ENCODE data around the gene GIMAP5. TPM values are rescaled to one million over a fixed set of nuclear protein-coding genes. Genes with fewer than 3 reads are reported as not detected.

The GIMAP5 gene
- total RNA-seq, 1 experiment from 2014 or later = not detected

GRCh38 chr7:150746921-150747320 is 9.7 kb downstream of the GIMAP5 start:
- Histone ChIP-seq H2BK120ac (ENCODE audit: low read depth, low read length, poor library complexity, severe bottlenecking) (no peak overlapping the region), H3K79me1 (ENCODE audit: insufficient read depth, low read depth, low read length, poor library complexity, severe bottlenecking) (no peaks in the 10 kb centered on the region), H4K5ac (ENCODE audit: insufficient read length, low read depth, low read length) (no peak overlapping the region), H2BK15ac (ENCODE audit: low read depth, low read length) (no peak overlapping the region), H2AK5ac (ENCODE audit: insufficient read length, low read length) (no peak overlapping the region), H4K91ac (ENCODE audit: insufficient read length, low read depth, low read length) (no peak overlapping the region), H2BK5ac (ENCODE audit: insufficient read length, low read length) (no peak overlapping the region), H3K9ac (ENCODE audit: extremely low read depth, insufficient read length, low read length) (no peak overlapping the region), H3K4ac (ENCODE audit: low read depth, low read length) (no peak overlapping the region), H3K27me3 (ENCODE audit: insufficient read depth, low read length) (peaks cover 46% of the 10 kb centered on the region), H3K9me3 (ENCODE audit: control insufficient read depth, low read depth, low read length) (no peaks in the 10 kb centered on the region), H3K14ac (ENCODE audit: insufficient read depth, low read length) (no peak overlapping the region; the same call in 1 of the 2 replicates), H3K23ac (ENCODE audit: insufficient read length, low read depth, low read length) (no peak overlapping the region), H2AFZ (ENCODE audit: low read length) (no peak overlapping the region), H4K8ac (replicated peaks; ENCODE audit: insufficient read length, low read depth, low read length) (no peak overlapping the region), H2BK20ac (ENCODE audit: low read depth, low read length, poor library complexity, severe bottlenecking) (no peak overlapping the region), H2BK12ac (ENCODE audit: insufficient read length, low read depth, low read length) (no peak overlapping the region), H3K27ac (ENCODE audit: insufficient read length, low read depth, low read length) (no peak overlapping the region), H3K18ac (ENCODE audit: insufficient read length, low read depth, low read length) (no peak overlapping the region), H3K23me2 (ENCODE audit: insufficient read length, low read depth, low read length, poor library complexity, severe bottlenecking) (no peaks in the 10 kb centered on the region), H3T11ph (ENCODE audit: low read length) (no peak overlapping the region), H4K20me1 (ENCODE audit: control insufficient read depth, insufficient read depth, insufficient read length) (no peaks in the 10 kb centered on the region), H3K56ac (ENCODE audit: insufficient read length, low read depth, low read length) (no peak overlapping the region), H3K79me2 (ENCODE audit: insufficient read depth, low read length) (no peaks in the 10 kb centered on the region), H3K4me2 (ENCODE audit: insufficient read depth, insufficient read length, low read length) (no peak overlapping the region), H3K4me1 (ENCODE audit: insufficient read depth, low read length) (no peaks in the 10 kb centered on the region)
- H3K27me3 Mint-ChIP-seq (ENCODE audit: low read depth) = peaks cover 97% of the 10 kb centered on the region
- WGBS (ENCODE audit: extremely low coverage, insufficient read length, low lambda C conversion rate) = no CpG with 5 or more reads among the region's 6 CpGs
- H3K36me3 Mint-ChIP-seq (ENCODE audit: insufficient read depth in 1 of 3, low read depth in 3 of 3) = no peaks in the 10 kb centered on the region
- no peak overlapping the region for H3K4me3 Mint-ChIP-seq
- peaks cover 0 to 2% of the 10 kb centered on the region in 2 experiments; a peak in 4 of 5 replicates for H3K9me3 Mint-ChIP-seq
- H3K27ac Mint-ChIP-seq = no peak overlapping the region; a peak in 1 of 7 replicates
- no peaks in the 10 kb centered on the region for H3K4me1 Mint-ChIP-seq
- no peak for TF ChIP-seq CTCF (conservative IDR thresholded peaks at IDR 0.05)
- no peak for DNase-seq
